Left forelimb (tissue), 1 donor: ENCODE measurements around the gene WDR1.

Experiments used
- DNase-seq: peaks from one replicate; pipeline ENCODE4 v3.0.0-alpha.2; 2018; ENCODE audit warnings: low spot score

Gene WDR1

DNA sequence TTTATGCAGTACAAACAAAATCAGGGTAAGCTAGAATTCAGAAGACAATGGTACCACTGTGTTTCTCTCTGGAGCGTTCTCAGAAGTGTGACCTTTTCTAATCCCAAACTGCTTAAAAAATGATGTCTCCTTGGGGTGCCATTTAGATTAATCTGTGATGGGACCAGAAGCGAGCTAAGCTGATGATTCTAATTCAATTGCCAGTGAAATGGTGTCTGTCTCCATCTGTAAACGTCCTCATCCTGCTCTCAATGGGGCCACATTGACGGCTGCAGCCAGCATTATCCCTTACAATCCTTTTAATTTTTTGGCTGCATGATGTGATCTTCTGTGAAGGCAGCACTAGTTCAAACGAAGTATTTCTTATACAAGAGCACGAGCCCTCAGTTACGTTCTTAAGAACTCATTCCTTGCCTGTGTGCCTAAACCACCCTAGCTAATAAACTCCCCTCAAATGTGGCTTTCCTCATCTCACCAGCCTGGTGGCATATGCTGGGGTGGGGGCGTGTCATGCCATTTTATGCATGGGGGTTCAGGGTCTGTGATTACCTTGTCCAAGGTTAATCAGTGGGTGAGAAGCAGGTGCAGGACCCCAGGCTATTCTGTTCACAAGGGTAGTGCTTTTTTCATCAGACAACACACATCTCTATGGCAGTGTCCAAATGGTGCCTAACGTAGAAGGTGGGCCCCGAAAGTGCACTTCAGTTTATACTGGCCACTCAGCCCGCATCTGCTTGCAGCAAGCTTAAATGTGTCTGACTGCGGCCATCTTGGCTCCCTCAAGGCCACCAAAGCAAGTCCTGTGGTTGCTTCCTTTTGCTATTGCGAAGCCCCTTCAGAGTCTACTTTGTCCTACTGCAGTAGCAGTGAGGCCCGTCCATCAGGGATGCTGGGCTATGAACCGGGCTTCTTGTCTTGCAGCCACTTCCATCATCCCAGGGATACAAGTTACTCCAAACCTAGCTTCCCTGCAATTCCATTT is 49.6 kb downstream of the WDR1 start:
- DNase-seq = peak; percentile 28

DNA sequence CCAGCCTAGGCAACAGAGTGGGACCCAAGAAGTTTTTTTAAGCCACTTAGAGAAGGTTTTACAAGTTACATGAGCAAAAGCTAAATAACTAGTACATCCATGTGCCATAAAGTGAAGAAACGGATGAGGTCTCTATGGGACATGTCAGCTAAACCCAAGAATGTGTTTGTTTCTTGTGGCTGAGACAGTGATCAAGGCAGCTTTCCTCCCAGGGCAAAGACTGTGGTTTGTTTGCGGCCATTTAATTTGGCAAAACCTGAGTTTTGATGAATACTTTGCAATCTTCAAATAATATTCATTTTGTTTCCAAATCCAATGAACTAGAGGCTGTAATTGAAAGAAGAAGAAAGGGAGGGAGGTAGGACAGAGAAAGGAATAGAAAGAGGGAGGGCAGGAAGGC is 50.4 kb downstream of the WDR1 start:
- DNase-seq = peak; percentile 20

DNA sequence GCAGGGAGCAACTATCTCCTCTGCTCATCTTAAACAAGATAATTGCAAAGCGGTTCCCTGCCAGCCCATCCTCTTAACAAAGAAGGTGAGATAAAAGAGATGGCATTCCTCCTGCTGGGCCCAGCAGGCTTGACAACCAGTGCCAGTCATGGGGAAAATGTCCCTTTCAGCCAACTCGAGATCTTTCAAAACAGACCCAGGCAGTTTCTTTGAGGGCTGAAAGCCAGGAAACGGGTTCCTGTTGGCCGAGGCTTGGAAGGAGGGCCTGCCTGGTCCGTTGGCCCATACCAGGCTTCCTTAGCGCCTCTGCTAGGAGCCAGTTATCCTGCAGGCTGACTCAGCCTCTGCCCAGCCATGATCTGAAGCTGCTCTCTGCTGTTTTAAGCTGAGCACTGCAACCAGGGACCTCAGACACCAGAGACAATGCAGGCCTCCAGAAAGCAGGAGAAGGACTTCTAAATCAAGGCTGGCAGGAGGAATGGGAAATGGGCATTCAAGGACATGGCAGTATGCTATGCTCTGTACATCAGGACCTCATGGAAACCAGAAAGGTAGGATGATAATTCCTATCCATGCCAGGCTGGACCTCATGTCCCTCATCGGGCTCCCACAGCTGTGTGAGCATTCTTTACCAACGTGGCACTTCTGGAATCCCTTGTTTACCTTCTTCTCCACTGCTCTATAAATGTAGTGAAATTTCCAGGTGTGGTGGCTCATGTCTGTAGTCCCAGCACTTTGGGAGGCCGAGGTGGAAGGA is 52.9 kb downstream of the WDR1 start:
- peak; percentile 67 for DNase-seq

DNA sequence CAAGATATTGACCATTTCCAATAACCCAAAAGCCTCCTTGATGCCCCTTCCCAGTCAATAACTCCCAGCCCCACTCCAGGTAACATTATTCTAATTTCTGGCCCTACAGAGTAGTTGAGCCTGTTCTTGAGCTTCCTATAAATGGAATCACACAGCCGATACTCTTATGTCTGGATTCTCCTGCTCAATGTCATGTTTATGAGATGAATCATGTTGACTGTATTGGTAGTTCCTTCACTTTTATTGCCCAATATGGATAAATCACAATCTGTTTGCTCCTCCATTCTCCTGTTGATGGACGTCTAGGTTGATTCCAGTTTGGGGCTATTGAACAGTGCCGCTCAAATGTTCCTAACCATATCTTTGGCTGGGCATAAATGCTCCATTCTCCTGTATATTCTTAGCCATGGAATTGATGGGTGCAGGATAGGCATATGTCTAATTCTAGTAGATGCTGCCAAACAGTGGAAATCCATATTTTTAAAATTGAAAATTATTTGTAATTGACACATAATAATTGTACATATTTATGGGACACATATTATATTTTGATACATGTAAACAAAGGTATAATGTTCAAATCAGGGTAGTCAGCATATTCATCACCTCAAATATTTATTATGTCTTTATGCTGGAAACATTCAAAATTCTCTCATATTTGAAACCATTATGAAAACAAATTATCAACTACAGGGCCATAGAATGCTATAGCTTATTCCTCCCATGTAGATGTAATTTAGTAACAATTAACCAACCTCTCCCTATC is 54.8 kb downstream of the WDR1 start:
- no peak for DNase-seq

DNA sequence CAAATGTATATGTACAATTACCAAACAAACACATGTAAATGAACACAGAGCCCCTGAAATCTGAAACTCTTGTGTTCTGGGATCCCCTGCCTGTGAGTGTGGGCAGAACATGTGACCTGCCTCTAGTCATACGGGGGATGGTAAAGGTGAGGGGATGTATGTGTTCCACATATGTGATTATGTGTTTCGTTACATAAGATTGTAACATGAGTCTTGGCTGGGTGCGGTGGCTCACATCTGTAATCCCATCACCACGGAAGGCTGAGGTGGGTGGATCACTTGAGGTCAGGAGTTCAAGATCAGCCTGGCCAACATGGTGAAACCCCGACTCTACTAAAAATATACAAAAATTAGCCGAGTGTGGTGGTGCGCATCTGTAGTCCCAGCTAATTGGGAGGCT is 58.2 kb downstream of the WDR1 start:
- no peak for DNase-seq

DNA sequence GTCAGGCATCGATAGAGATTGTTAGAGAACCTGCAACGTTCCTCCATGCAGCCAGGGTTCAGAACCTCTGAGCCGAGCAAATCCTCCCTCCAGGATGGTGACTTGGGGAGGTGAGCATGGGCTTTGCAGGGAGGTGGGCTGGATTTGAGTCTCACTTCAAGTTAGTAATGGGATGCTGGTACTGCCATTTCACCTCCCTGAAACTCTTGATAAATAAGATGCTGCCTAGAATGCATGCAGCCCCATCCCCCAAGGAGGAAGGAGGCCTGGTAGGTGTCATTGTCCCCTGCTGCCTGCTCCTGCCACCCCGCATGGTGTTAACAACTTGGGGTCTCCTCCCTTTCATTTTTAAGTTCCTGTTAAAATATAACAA is 59.6 kb downstream of the WDR1 start:
- no peak for DNase-seq

DNA sequence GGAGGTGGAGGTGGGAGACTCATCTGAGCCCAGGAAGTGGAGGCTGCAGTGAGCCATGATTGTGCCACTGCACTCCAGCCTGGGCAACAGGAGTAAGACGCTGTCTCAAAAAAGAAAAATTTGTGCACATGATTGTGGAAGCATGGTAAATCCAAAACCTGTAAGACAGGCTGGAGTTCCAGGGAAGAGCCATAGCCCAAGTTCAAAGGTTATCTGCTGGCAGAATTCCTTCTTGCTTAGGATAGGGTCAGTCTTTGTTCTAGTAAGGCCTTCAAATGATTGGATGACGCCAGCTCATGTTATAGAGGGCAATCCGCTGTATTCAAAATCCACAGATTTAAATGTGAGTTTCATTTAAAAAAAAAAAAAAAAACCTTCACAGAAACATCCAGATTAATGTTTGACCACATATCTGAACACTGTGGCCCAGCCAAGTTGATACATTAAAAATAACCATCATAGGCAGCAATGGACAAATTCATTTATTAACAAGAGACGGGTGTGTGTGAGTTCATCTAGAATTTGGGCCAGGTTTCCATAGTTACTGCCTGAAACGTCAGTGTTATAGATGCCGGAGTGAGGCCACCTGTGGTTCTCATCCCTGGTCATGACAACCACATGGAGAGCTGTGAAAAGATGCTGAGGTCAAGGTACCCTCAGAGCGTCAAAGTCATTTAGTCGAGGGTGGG is 60.1 kb downstream of the WDR1 start:
- no peak for DNase-seq

DNA sequence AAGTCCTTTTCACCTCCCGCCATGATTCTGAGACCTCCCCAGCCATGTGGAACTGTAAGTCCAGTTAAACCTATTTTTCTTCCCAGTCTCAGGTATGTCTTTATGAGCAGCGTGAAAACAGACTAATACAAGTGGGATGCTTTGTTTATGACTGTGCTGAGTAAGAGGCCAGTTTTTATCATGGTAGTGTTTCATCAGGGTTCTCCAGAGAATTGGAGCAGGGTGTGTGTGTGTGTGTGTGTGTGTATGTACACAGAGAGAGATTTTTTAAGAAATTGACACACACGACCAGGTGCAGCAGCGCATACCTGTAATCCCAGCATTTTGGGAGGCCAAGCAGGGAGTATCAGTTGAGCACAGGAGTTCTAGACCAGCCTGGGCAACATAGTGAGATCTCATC is 60.7 kb downstream of the WDR1 start:
- DNase-seq = no peak

DNA sequence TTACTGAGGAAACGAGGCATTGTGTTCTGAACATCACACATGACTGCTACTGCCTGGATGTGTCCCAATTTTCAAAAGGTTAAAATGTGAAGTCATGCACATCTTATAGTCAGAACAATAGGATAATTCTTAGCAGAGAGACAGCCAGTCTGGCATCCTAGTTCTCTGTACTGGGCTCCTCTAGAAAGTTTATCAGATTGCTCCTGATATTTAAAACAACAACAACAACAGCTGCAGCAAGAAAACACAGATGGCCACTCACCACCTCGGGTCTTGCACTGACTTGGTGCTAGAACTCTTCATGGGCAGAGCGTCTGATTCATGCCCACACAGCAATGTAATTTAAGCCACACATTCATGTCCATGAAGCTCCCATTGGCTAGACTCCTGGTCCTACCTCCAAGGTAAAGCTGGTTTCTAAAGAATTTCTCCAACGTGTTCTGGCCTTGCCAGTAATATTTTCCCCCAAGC is 62.0 kb downstream of the WDR1 start:
- DNase-seq = no peak

DNA sequence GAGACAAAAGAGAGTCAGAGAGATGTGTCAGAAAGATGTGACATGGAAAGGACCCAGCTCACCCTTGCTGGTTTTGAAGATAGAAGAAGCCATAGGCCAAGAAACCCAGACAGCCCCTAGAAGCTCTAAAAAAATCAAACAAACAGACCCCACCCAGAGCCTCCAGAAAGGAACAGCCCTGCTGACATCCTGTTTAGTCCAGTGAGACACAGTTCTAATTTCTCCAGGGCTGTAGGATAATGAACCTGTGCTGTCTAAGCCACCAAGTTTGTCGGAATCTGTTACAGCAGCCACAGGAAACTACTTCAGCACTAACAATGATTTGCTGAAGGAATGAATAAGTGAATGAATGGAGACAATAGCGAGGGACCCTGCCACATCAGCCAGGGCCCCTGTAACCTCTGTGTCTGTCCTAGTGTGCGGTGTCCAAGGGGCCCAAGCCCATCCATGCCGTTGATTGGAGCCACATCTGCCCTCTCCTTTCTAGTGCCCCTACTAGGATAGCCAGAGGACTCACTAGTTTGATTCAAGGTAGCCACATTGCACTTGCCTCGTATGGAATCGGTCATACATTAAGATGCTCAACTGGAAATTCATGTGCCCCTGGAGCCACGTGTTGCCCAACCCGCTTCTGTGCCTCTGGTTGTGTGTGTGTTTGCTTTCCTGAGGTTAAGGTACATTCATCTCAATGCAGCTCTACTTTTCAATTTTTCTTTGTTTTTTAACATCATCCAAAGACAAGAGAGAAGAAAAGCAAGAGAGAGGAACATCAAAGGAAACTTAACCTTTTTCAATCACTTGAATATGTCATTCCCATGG is 62.8 kb downstream of the WDR1 start:
- DNase-seq = no peak

DNA sequence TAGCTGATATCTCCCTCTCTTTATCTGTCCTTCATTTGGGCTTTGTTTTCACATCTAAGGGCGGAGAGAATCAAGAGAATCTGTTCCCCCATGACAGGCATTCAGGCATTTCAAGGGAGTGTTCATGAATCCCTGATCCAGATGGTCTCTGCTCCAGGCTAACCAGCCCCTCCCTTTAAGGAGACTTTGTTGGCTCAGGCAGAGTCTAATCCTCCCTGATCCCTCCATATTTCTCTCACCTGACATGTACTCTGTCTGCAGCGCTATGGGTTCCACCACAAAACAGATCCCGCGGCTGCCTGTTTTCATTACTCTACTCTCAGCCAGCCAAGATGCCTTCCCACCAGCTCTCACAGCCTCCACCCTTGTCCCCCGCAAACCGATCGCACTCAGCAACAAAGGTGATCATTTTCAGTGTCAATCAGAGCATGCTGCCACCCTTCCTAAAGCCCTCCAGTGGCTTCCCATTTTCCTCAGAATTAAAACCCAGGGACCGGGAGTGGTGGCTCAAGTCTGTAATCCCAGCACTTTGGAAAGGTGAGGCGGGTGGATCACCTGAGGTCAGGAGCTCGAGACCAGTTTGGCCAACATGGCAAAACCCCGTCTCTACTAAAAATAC is 65.0 kb downstream of the WDR1 start:
- DNase-seq = no peak

DNA sequence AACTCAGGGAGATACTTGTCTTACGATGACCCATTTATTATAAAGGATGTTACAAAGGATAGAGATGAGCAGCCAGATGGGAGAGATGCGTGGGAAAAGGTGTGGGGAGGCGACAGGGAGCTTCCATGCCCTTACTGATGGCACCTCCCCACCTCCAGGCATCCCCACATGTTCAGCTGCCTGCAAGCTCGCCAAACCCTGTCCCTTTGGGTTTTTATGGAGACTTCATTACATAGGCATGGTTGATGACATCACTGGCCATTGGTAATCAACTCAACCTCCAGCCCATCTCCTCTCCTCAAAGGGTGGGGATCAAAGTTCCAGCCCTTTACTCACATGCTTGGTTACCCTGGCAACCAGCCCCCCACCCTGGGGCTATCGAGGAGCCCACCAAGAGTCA is 65.9 kb downstream of the WDR1 start:
- DNase-seq = no peak

DNA sequence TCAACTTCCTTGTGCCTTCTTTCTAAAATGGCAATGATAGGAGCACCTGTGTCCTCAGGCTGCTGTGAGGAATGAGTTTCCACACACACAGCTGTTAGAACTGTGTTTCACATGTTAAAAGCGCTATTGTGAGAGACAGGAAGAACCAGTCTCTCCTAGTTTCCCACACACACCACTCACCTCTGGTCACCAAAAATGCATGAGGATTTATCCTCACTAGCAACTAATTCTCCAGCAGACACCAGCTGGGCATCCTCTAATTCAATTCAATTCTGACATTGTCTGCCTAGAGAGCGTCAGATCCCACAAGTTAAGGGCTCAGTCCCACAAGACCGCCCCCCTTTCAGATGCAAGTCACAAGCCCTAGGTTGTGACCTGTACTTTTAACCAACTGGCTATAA is 66.3 kb downstream of the WDR1 start:
- DNase-seq = no peak

DNA sequence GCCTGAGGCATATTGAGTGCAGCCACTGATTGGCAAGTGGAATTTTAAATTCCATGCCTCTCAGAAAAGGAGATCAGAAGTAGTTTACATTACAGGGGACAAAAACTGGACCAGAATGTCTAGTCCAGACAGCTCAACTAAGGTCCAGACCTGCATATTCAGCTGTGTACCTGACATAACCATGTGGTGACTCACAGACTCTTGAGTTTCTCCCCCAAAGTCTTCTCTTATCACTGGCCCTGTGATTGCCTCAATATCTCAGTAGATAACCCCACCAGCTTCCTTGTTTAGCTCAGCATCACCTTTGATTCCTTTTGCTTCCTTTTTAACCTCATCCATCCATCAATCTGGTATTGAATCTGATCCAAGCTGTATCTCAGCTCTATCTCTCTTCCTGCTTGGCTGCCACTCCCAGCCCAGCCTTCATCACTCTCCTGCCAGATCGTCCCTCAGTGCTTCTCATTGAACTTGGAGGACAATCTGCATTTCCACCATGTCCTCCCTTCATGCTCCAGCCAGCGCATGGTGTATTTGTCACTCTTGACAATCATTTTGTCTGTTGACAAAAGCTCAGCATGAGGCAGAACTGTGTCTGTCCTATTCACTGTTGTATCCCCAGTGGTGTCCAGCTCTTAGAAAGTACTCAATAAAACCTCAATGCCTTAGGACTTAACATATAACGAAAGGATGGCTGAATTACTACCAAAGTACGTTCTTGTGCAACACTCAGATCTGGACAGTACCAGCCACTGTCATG is 67.5 kb downstream of the WDR1 start:
- DNase-seq = no peak

DNA sequence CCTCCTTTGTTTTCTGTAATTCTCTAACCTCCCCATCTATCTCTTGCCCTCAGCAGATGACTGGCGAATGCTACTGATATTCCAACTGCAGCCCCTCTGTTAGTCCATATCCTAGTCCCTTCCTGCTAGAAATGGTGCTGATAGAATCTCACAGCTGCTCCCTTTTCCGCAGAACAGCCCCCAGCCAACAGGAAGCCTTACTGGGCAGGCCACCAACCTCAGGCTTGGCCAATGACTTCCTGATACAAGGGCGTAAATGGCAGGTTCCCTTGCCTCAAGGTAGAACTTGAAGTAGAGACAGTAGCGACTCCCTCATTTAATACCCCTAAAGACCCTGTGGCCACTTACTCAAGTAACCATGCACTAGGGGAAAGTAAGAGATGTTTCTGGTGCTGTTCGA is 68.6 kb downstream of the WDR1 start:
- no peak for DNase-seq

DNA sequence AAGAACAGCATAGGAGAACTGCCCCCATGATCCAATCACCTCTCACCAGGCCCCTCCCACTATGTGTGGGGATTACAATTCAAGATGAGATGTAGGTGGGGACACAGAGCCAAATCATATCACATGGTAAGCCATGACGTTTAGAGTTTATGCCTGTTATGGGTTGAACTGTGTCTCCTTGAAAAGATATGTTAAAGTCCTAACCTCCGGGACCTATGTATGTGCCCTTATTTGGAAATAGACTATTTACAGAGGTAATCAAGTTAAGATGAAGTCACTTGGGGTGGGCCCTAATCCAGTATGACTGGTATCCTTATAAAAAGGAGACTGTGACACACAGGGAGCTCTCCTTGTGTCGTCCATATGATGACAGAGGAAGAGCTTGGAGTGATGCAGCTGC is 70.1 kb downstream of the WDR1 start:
- DNase-seq = no peak

DNA sequence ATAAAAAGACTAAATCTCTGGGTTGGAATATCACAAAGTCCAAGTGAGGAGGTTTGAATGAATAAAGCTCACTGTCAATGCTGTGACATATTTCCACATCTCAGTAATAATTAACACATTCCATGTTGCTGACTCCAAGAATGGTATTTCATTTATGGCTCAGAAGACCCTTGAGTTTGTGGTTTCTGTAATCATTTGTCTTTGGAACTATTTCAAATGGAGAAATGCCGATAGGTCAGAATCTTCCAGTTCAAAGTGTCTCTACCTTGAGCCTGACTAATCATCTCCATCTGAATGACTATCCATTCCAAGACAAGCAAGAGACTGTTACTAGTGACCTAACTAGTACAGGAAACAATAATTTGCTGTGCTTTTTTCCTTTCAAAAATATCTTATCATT is 71.1 kb downstream of the WDR1 start:
- no peak for DNase-seq

DNA sequence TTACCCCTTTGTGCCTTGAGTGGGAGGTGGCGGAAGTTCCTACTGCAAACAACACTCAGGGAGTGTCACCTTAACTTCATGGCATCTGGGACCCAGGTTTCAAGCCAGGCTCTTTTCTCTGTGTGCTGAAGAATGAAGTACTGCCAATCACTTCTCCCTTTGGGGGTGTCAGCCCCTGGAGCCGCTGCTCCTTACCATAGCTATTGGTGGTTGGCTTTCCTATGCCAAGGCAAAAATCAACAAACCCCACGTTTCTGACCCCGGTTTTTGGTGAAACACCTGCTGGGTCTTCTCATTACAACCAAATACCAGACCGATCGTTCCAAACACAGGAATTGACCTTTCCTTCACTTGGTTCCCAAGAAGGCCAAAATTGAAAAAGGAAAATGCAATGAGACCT is 75.6 kb downstream of the WDR1 start:
- DNase-seq = peak; percentile 40

DNA sequence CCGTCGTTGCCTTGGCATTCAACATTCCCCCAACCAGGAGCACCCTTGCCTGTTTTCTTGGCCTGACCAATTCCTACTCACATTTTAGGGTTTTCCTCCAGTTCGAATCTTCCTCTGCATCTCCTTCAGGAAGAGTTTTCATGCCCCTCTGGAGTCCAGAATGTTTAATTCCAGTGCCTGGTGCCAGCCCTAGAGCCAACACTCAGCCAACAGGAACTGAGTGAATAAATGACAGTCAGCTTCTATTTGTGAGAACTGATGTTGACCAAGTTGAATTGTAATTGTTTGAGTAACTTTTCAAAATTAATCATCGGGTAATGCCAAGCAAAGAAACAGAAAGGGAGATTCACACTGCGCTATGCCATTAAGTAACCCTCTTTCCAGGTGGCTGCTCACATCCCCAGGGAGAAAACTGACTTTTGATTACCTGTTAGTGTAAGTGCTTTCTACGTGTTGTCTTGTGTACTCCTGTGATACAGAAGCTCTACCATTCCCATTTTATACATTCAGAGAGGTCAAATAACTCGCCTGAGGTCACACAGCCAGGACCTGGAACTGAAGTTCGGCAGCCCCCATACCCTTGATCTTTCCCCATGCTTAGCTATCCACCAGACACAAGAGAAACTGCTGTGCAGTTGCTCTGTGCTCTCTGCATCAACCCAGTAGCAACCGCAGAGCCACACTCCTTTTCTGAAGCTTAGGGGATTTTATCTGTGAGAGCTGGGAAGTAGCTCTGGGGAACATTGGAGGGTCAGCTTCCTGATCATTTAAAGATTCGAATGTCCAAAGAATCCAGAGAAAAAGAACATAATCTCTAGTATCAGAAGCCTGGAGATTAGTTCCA is 76.3 kb downstream of the WDR1 start:
- DNase-seq = peak; percentile 8
